Stimulated activated CD4-positive, alpha-beta T cell treated with anti-CD3 and anti-CD28 coated beads, Interleukin-12 subunit alpha, Interleukin-12 subunit beta, amount 100 ng/mL, for 24 hours (primary cell): Measurements from ENCODE around the gene CREB5.

Experiments
- DNase-seq, 2 experiments: peaks; one replicate each; pipeline ENCODE4 v3.0.0-alpha.2; 2020; ENCODE audit warnings: low read depth in 2 of 2

CREB5 gene

GRCh38 chr7:28406192-28406591, 6.1 kb upstream of the CREB5 start:
- no peak for DNase-seq

- DNase-seq = no peak
Observed at GRCh38 chr7:28407651-28408050, 4.7 kb upstream of the CREB5 start.

GRCh38 chr7:28408105-28408959, 4.0 kb upstream of the CREB5 start:
- DNase-seq = no peak

DNA sequence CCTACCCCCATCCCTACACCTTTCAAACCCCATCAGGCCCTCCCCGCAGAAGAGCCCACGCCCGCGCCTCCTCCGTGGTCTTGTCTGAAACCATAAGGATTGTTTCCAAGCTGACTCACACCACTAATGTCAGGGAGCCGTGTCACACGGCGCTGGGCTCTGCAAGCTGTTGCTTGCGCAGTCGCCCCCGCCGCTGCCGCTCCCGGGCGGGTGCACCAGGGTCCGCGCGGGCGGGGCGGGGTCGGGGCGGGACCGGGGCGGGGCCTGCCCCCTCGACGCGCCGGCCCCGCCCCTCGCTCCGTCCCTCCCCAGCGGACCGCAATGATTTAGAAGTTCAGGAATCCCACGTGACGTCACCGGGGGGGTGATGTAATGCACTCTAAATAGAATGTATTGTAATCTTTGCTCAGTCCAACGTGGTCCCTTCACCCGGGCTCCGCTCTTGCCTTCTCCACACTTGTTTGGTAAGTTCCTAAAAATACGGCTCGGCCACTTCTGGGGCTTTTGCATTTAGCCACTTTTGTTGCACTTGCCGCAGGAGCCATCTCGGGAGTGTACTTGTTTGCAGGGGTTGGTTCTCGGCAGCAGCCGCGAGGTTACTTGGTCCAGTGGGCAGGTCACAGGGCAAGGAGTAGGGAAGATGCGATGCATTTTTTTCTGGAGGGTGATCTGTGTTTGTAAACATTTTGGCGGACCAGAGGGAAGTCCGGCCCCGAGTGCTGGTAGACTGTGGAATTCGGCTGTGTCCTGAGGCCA, 3.2 kb upstream of the CREB5 start:
- DNase-seq = peak; percentile 31 to 71

- DNase-seq = no peak
Observed at GRCh38 chr7:28409716-28410627, 2.3 kb upstream of the CREB5 start.

- DNase-seq = no peak
Observed at GRCh38 chr7:28410628-28411531, 1.4 kb upstream of the CREB5 start.

DNA sequence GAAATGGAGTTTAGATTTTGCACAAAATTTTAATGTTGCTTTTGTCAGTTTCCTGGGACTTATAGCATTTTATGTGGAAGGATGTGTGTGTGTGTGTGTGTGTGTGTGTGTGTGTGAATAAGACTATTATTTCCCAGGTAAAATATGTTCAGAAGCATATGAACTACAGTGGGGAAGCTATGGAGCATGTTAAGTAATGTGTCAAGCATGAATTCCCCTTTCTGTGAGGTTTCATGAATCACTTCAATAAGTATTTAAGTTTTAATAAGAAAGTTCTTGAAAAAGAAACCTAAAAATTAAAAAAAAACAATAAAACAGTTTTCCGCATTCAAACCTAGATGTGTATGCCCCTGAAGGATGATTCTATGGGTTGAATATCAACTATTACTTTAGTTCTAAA, 693 bp downstream of the CREB5 start:
- DNase-seq = no peak

GRCh38 chr7:28414453-28414852, 2.1 kb downstream of the CREB5 start:
- no peak for DNase-seq

DNA sequence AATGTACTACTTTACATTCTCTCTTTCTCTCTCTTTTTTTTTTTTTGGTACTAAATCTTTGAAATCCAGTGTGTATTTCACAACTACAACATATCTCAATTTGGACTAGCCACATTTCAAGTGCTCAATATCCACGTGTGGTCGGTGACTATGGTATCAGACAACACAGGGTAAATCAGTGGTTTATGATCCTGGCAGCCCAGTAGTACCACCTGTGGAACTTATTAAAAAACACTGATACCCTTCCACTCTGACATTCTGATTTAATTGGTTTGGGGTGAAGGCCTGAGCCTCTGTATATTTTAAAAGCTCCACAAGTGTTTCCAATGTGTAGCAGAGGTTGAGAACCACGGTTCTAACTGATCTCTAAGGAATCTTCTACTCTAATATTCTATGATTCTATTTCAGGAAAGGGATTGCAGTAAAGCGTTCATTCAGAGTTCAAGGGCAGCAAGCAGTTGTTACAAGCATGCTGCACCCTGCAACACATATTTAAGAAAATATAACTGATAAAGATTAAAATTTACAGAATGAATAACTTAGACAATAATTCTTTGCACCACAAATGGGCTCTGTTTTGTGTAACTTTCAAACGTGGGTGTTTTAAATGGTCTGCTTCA, 5.1 kb downstream of the CREB5 start:
- no peak for DNase-seq

DNA sequence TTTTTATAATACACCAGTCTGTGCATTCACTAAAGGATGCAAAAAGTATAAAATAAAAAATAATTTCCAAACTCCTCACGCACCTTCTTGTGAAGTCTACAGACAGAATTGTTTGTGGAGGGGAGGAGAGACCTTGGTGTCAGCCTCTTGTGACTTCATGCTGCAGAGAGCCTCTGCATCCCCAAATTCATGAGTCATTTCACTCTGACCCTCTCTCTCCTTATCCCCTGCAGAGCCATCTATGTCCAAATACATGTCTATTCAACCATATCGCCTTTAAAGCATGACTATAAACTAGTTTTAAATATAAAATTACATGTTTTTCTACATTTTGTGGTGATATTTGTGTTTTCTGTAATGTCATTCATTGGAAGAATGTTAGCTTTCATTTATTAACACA, 6.0 kb downstream of the CREB5 start:
- DNase-seq = no peak

DNA sequence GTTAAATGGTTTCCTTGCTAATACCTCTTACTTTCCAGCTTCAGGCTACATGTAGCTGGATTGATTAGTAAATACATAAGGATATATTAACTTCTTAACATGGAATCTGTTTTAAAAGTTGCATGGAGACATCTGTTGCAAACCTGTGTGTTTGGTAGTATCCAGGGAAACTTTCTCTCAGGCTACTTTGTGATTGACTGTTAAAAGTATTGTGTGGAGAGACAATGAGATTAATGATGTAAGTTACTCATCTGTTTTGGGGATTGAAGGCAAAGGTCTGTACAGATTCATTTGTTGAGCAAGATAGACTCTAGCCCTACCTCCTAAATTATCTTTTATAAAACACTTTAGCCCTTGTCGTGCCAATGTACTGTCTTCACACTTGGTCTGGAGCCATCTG, 6.6 kb downstream of the CREB5 start:
- no peak for DNase-seq

DNA sequence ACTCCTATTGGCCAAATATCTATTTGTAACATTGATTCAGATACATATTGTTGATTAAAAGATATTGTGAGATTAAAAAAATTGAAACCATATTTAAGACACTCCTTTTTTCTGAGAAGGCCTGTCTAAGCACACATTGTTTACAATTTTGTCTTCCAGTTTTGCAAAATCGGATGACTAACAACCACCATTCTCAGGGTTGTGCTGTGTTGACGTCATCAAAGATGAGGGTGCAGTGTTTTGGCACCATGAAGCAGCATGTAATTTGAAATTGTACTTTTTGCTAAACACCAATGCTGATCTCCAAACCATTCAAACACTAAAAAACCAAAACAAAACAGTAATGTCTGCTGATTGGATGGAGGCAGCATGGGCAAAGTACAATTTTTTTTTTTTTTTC, 7.4 kb downstream of the CREB5 start:
- no peak for DNase-seq

DNA sequence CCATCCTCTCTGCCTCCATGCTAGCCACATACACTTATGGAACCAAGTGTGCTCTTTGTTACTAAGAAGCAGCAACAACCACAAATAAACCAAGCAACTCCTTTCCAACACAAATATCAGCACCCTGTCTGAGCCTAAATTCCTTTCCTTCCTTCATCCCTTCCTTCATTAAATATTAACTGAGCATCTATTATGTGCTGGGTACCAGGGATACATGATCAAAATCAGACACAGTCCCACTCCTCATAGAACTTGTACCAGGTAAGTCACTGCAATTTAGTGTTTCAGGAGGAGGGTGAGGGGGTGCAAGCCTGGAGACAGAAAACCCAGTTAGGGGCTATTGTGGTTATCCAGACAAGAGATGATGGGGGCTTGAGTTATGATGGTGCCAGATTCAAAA, 10.8 kb downstream of the CREB5 start:
- no peak for DNase-seq

GRCh38 chr7:28423918-28424514, 11.7 kb downstream of the CREB5 start:
- DNase-seq = no peak

DNA sequence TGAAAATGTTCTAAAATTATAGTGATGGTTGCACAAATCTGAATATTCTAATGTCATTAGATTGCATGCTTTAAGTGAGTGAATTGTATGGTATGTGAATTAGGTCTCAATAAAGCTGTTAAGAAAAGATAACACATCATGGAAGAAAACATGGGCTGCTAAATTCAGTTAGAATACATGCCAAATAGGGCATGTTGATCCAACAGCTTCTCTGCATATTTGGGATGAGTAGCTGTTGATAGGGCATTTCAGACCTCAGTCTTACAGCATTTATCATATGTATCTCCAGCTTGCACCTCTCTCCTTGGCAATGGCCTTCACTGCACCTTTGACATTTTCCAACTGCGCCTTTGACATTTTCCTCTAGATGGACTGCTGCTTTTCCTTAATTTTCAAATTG, 13.2 kb downstream of the CREB5 start:
- no peak for DNase-seq

- no peak for DNase-seq
Observed at GRCh38 chr7:28427236-28427635, 14.9 kb downstream of the CREB5 start.

GRCh38 chr7:28430616-28431015, 18.3 kb downstream of the CREB5 start:
- no peak for DNase-seq

DNA sequence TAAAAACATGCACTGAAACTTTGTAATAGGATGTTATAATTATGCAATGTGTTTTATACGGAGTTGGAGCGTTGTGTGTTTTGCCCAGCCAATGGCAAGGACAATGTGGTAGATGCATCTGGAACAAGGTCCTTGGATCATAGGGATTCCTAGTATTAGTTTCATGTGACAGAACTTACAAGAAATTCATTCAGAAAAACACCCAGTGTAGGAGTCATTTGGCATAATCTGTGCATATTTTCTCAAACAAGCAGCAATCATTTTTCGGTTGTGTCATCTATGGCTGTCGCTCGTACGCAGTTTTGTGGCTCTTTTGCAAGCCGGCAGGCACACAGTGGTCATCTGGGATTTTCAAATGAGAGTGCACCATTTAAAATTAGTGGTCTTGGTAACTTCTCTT, 19.8 kb downstream of the CREB5 start:
- no peak for DNase-seq

GRCh38 chr7:28433039-28433438, 20.7 kb downstream of the CREB5 start:
- DNase-seq = no peak

DNA sequence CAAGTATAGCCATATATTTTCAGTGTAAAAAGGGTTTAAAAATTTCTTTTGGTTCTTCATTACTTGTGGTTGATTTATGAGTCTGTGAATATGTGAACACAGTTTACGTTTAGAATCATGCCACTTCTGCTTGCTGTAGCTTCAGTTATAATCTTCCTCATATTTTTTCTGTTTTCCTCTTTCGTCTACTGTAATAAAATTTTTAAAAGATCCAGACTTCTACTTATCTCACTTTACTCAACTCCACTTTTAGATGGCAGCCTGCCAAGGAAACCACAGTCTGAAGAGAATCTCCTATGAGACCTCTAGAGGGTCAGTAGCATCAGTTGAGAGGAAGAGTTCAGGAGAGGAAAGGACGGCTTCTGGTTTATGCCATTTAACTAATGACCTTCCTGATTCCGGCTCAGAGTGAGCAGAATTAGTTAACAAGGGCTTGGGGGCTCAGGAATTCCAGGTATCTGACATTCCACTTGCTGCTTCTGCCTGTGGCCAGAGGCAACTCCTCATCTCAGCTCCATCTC, 21.4 kb downstream of the CREB5 start:
- DNase-seq = no peak
